Measurements from ENCODE around the gene PPP1R12B.
"Not testable (repeated sequence)": the region's sequence is repeated elsewhere in the genome, so short reads cannot be mapped to it uniquely, and the experiment has no call there.

Gene PPP1R12B

GRCh38 chr1:202565890-202566602 lies 217.5 kb downstream of the PPP1R12B start:
- DNase-seq = no peak

- no peak for DNase-seq
These were observed 219.2 kb downstream of the PPP1R12B start for GRCh38 chr1:202567738-202568137.

- DNase-seq = no peak
These were observed 219.9 kb downstream of the PPP1R12B start for GRCh38 chr1:202568410-202568809.

GRCh38 chr1:202568826-202569225 lies 220.3 kb downstream of the PPP1R12B start:
- DNase-seq = no peak

GRCh38 chr1:202569393-202570322 lies 221.2 kb downstream of the PPP1R12B start:
- no peak for DNase-seq

- DNase-seq = peak; percentile 31
These were observed 223.3 kb downstream of the PPP1R12B start for GRCh38 chr1:202571719-202572339.

GRCh38 chr1:202572867-202573266 lies 224.4 kb downstream of the PPP1R12B start:
- DNase-seq = no peak

- no peak for DNase-seq
These were observed 227.6 kb downstream of the PPP1R12B start for GRCh38 chr1:202575918-202576653.

GRCh38 chr1:202576816-202577215 lies 228.3 kb downstream of the PPP1R12B start:
- no peak for DNase-seq

- DNase-seq = no peak
These were observed 228.9 kb downstream of the PPP1R12B start for GRCh38 chr1:202577381-202577780.

GRCh38 chr1:202578001-202578504 lies 229.6 kb downstream of the PPP1R12B start:
- DNase-seq = no peak

GRCh38 chr1:202578565-202578964 lies 230.1 kb downstream of the PPP1R12B start:
- DNase-seq = no peak

GRCh38 chr1:202579806-202580205 lies 231.3 kb downstream of the PPP1R12B start:
- no peak for DNase-seq

GRCh38 chr1:202580619-202581018 lies 232.1 kb downstream of the PPP1R12B start:
- DNase-seq = no peak

- not testable (repeated sequence) for DNase-seq
These were observed 233.9 kb downstream of the PPP1R12B start for GRCh38 chr1:202582350-202582749.

- no peak for DNase-seq
These were observed 236.4 kb downstream of the PPP1R12B start for GRCh38 chr1:202584707-202585589.

GRCh38 chr1:202585590-202585933 lies 237.1 kb downstream of the PPP1R12B start:
- no peak for DNase-seq

- no peak for DNase-seq
These were observed 237.7 kb downstream of the PPP1R12B start for GRCh38 chr1:202586018-202586821.

GRCh38 chr1:202586871-202587270 lies 238.4 kb downstream of the PPP1R12B start:
- no peak for DNase-seq

- DNase-seq = no peak
These were observed 239.5 kb downstream of the PPP1R12B start for GRCh38 chr1:202587859-202588485.
